Naive B cell (primary cell): ENCODE data around the gene CAV3. TPM values are rescaled to one million over a fixed set of nuclear protein-coding genes. Genes with fewer than 3 reads are reported as not detected.
A peak's percentile ranks its signal among the peaks of the same experiment; 100 is the strongest.

Source experiments
- ATAC-seq, 2 donors: fragments of 150-1000 bp; cut with Tn5 transposase; 2 replicates each; pipeline ENCODE4 v1.10.0; 2021; ENCODE audit warnings: low read depth in 2 of 2, mild to moderate bottlenecking in 2 of 2, moderate library complexity in 2 of 2
- DNase-seq: peaks from one replicate; pipeline ENCODE4 v3.0.0; 2022
- H3K27ac Mint-ChIP-seq, 6 donors: one replicate each; pipeline ENCODE4 v1.8.0; 2020 to 2022; ENCODE audit warnings: mild to moderate bottlenecking in 6 of 6, mixed read lengths in 6 of 6, moderate library complexity in 5 of 6, inconsistent platforms in 2 of 6
- H3K27me3 Mint-ChIP-seq, 3 donors: one replicate each; pipeline ENCODE4 v1.8.0; 2021 to 2022; ENCODE audit warnings: mixed read lengths in 3 of 3, mild to moderate bottlenecking in 1 of 3
- H3K36me3 Mint-ChIP-seq, 2 donors: one replicate each; pipeline ENCODE4 v1.8.0; 2020 to 2022; ENCODE audit warnings: mixed read lengths in 2 of 2, inconsistent platforms in 1 of 2, mild to moderate bottlenecking in 1 of 2
- H3K4me1 Mint-ChIP-seq, 3 donors: one replicate each; pipeline ENCODE4 v1.8.0; 2020 to 2022; ENCODE audit warnings: mixed read lengths in 3 of 3, inconsistent platforms in 1 of 3, mild to moderate bottlenecking in 1 of 3, moderate library complexity in 1 of 3
- H3K4me3 Mint-ChIP-seq, 8 donors: one replicate each; pipeline ENCODE4 v1.8.0; 2020 to 2022; ENCODE audit warnings: mild to moderate bottlenecking in 8 of 8, mixed read lengths in 8 of 8, moderate library complexity in 8 of 8, inconsistent platforms in 2 of 8
- H3K9me3 Mint-ChIP-seq, 7 donors: one replicate each; pipeline ENCODE4 v1.8.0; 2020 to 2022; ENCODE audit warnings: mixed read lengths in 7 of 7, mild to moderate bottlenecking in 5 of 7, inconsistent platforms in 2 of 7, moderate library complexity in 1 of 7
- polyA plus RNA-seq, 6 donors: library from polyadenylated mRNA; unstranded; fragments of 300-500 nt; fragmentation: Illumina TruSeq; gene quantifications; one replicate each; pipeline ENCODE4 v1.2.3, GENCODE V29; 2021; ENCODE audit warnings: low read depth in 6 of 6

CAV3 gene
- polyA plus RNA-seq, 6 donors from 2014 or later: 0.48 TPM; not detected in 5

DNA sequence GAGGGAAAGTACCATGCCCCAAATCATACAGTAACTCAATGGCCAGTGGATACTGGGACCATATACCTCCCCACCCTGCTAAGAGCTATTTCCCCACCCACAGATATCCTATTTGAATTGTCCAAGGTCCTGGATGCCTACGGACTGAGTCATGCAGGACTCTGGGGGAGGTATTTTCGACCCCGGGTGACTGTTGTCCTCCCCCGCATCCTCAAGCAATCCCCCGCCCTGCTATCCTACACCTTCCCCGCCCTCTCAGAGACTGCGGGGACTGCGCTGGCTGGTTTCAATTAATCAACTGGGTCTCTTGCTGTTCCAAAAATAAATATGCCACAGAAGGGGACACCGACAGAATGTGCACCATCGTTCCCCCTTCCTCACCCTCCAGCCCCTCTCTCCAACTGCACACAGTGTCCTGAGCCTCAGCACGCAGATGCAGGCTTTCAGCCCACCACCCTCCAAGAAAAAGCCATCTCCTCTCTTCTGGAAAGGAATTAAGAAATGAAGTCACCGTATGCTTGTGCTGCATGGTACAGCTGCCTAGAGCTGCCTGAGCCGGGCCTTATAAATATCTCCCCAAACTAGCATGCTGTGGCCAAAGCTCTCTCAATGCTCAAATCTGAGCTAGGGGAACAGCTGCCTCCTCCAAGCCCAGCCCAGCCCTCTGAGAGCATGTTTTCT is 8.1 kb downstream of the CAV3 start:
- Mint-ChIP-seq H3K4me3 (peak overlapping the region in 1 of 8 donors; percentile 32), H3K4me1 (no peaks in the 10 kb centered on the region), H3K27ac (no peak overlapping the region), H3K27me3 (peaks cover 0 to 24% (median 21%) of the 10 kb centered on the region in 3 donors), H3K9me3 (peaks cover 0 to 1% (median 0%) of the 10 kb centered on the region in 7 donors), H3K36me3 (no peaks in the 10 kb centered on the region)
- DNase-seq (no peak), ATAC-seq (no peak)

GRCh38 chr3:8743021-8743601 is 9.5 kb downstream of the CAV3 start:
- DNase-seq (no peak), ATAC-seq (no peak)
- H3K36me3 Mint-ChIP-seq: no peaks in the 10 kb centered on the region
- H3K9me3 Mint-ChIP-seq: peaks cover 0 to 1% (median 0%) of the 10 kb centered on the region in 7 donors
- no peak overlapping the region for H3K4me3 Mint-ChIP-seq
- H3K4me1 Mint-ChIP-seq: no peaks in the 10 kb centered on the region
- H3K27ac Mint-ChIP-seq: no peak overlapping the region
- H3K27me3 Mint-ChIP-seq: peaks cover 0 to 16% (median 16%) of the 10 kb centered on the region in 3 donors

DNA sequence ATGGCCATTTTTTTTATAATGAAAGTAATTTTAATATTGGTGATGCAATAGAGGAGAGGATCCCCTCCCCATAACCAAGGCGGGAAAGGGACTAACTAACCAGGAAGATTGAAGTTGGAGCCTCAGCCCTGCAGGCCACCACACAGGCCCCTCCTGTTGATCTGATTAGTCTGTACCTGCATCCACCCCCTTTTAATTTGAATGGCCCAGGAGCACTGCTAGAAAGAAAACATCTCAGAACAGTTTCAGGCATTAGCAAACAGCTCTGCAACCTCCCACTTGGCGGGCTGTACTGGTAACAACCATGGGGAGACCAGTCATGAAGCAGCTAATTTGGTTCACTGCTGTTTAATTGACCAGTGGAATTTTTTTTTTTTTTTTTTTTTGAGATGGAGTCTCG is 10.3 kb downstream of the CAV3 start:
- no peak overlapping the region for H3K4me3 Mint-ChIP-seq
- no peaks in the 10 kb centered on the region for H3K36me3 Mint-ChIP-seq
- H3K4me1 Mint-ChIP-seq: no peaks in the 10 kb centered on the region
- DNase-seq: no peak
- H3K27me3 Mint-ChIP-seq: peaks cover 0 to 16% (median 12%) of the 10 kb centered on the region in 3 donors
- H3K9me3 Mint-ChIP-seq: peaks cover 0 to 1% (median 0%) of the 10 kb centered on the region in 7 donors
- no peak overlapping the region for H3K27ac Mint-ChIP-seq
- no peak for ATAC-seq

DNA sequence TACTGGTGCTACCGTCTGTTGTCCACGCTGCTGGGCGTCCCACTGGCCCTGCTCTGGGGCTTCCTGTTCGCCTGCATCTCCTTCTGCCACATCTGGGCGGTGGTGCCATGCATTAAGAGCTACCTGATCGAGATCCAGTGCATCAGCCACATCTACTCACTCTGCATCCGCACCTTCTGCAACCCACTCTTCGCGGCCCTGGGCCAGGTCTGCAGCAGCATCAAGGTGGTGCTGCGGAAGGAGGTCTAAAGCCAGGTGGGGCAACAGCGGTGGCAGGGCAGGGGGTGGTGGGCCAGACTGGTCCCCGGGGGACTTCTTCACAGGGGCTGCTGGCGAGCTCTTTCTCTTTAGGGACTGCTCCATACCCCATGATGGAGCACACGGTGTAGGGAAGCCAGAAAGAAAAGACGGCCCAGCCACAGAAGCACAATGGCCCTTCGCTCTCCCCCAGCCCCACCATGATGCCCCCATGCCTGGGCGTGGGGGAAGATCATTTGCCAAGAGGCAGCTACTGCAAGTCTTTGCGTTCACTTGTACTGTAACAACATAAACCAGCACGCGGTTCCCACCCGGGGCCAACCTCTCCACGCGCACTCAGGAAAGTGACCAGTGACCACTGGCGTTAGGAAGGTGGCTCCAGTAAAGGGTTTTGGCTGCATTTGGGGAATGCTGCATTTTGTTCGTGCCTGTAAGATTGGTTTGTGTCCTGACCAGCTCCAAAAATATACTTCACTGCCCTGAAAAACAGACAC is 12.2 kb downstream of the CAV3 start:
- Mint-ChIP-seq H3K4me1 (no peaks in the 10 kb centered on the region), H3K27me3 (peaks cover 0 to 16% (median 12%) of the 10 kb centered on the region in 3 donors), H3K9me3 (peaks cover 0 to 1% (median 0%) of the 10 kb centered on the region in 7 donors), H3K4me3 (no peak overlapping the region), H3K36me3 (no peaks in the 10 kb centered on the region), H3K27ac (no peak overlapping the region)
- DNase-seq: no peak
- no peak for ATAC-seq

DNA sequence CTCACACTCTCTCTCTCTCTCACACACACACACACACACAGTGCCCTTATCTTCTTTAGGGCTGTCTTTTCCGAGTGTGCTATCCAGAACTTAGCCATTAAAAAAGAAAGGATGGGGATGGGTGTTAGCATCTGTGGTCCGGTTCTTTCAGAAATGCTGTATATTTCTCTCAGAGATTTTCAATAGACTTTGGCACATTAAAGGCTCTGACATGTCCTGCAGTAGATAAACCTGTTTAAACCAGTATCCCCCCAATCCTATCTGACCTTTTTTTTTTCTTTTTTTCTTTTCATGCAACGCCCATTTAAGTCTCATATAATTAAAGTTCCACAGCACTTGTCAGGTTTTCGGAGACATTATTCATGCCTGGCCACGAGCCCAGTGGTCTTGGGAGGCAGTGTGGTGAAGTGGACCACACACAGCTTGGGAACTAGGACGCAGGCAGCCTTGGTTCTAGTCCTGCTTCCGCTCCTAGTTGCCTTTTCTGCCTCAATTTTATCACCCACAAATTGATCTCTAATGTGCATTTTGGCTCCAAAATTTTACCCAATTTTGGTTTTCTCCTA is 13.3 kb downstream of the CAV3 start:
- Mint-ChIP-seq H3K27ac (no peak overlapping the region), H3K4me3 (no peak overlapping the region), H3K36me3 (no peaks in the 10 kb centered on the region), H3K27me3 (peaks cover 0 to 11% (median 5%) of the 10 kb centered on the region in 3 donors), H3K9me3 (peaks cover 0 to 1% (median 0%) of the 10 kb centered on the region in 7 donors), H3K4me1 (no peaks in the 10 kb centered on the region)
- DNase-seq (no peak), ATAC-seq (no peak)

- DNase-seq (no peak), ATAC-seq (no peak)
- Mint-ChIP-seq H3K27ac (no peak overlapping the region), H3K4me1 (no peaks in the 10 kb centered on the region), H3K4me3 (no peak overlapping the region), H3K9me3 (peaks cover 0 to 1% (median 0%) of the 10 kb centered on the region in 7 donors), H3K36me3 (no peaks in the 10 kb centered on the region), H3K27me3 (peaks cover 0 to under 1% (median 0%) of the 10 kb centered on the region in 3 donors)
These were observed 15.7 kb downstream of the CAV3 start for GRCh38 chr3:8749316-8749715.

- ATAC-seq (no peak), DNase-seq (no peak)
- Mint-ChIP-seq H3K4me3 (no peak overlapping the region), H3K36me3 (no peaks in the 10 kb centered on the region), H3K9me3 (no peaks in the 10 kb centered on the region), H3K27me3 (peaks cover 0 to 4% (median 0%) of the 10 kb centered on the region in 3 donors), H3K27ac (no peak overlapping the region), H3K4me1 (no peaks in the 10 kb centered on the region)
These were observed 19.2 kb downstream of the CAV3 start for GRCh38 chr3:8752832-8753231.

GRCh38 chr3:8755097-8755496 is 21.5 kb downstream of the CAV3 start:
- DNase-seq (no peak), ATAC-seq (no peak)
- Mint-ChIP-seq H3K27me3 (peaks cover 0 to 4% (median 0%) of the 10 kb centered on the region in 3 donors), H3K4me1 (no peaks in the 10 kb centered on the region), H3K36me3 (no peaks in the 10 kb centered on the region), H3K4me3 (no peak overlapping the region), H3K9me3 (no peaks in the 10 kb centered on the region), H3K27ac (no peak overlapping the region)

DNA sequence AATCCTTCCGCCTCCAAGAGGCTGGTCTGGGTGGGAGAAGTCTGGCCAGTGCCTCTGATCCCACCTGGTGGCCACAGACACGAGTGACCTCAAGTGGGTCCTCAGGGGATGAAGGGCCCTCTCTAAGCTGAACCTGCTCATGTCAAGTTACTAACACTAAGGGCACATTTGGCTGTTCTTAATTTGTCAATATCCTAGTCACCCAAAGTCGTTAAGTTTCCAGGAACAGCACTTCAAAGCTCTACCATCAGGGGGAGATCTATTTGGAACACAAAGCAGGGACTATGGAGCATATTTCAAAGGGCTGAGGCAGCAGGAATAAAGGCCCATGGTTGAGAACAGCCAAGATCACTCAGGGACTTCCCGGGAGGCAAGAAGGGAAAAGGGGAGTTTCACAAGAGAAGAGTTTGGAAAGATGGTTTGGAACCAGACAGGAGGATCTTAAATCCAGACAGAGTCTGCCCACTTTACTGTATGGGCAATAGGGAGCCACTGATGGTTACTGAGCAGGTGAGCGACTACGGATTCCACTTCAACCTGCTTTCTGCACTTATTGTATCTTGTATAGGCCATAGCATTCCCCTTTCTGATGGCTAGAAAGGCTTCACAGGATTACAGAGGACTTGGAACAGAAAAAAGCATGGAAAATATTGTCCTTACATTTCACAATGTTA is 22.1 kb downstream of the CAV3 start:
- DNase-seq (no peak), ATAC-seq (no peak)
- H3K4me1 Mint-ChIP-seq: no peaks in the 10 kb centered on the region
- H3K9me3 Mint-ChIP-seq: no peaks in the 10 kb centered on the region
- no peak overlapping the region for H3K4me3 Mint-ChIP-seq
- H3K36me3 Mint-ChIP-seq: no peaks in the 10 kb centered on the region
- no peak overlapping the region for H3K27ac Mint-ChIP-seq
- peaks cover 0 to 4% (median 0%) of the 10 kb centered on the region in 3 donors for H3K27me3 Mint-ChIP-seq

DNA sequence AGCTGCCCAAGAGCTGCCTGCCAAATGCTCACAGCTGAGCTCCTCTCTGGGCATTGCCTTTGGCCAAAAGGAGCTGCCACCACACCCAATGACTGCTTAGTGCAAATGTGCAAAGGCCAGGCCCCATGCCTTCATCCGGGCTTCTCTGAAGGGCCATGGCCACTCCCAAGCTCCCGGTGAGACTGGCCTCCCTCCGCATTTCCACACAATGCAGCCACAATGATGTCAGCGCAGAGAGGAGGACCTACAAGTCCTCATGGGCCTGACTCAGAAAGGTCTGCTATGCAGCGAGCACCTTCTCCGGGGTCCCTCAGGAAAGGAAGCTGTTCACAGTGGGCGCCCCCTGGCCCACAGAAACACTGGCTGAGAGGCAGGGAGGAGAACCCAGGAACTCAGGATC is 23.1 kb downstream of the CAV3 start:
- no peak for ATAC-seq
- Mint-ChIP-seq H3K36me3 (no peaks in the 10 kb centered on the region), H3K27me3 (peaks cover 0 to 4% (median 0%) of the 10 kb centered on the region in 3 donors)

DNA sequence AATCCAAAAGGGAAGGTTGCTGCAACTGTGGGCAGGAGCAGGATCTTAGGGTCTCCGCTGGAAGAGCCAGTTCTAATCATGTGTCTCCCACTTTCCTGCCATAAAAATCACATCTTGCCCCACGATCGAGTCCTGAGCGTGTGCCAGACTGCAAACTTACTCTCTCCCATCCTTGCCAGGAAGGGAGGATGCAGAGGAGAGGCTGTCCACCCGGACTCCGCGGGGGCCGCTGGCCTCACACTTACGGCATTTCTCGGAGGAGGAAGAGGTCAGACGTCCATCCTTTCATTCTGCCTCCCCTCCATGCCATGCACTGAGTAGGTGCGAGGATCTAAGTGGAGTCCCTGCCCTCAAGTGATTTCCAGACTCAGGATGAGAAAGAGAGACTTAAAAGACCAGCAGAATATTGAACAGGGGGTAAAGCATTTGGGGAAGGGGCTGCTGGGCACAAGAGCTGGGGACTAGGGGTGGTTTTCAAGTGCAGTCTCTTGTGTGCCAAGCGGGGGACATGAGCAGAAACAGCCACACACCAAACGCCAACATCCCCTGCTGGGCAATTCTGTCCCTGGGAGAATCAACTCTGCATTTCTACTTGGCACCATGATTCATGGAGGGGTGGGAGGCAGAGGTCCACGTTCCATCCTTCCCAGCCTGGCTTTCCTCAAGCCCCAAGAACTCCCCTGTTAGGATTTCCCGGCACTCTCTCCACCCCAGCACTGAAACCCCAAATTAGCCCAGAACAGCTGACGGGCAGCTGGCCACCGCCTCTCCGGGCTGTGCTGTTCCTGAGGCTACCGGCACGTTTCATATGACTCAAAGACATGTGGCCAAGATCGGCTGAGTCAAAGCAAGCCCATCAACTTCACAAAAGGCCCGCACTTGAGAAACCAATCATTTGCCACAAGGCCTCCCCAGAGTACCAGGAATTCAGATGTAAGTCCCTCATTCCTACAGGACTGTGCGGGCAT is 24.2 kb downstream of the CAV3 start:
- H3K27ac Mint-ChIP-seq: no peak overlapping the region

More for the DNA sequence above, 23.1 kb downstream of the CAV3 start:
- no peak for DNase-seq
- H3K9me3 Mint-ChIP-seq: no peaks in the 10 kb centered on the region
- no peaks in the 10 kb centered on the region for H3K4me1 Mint-ChIP-seq
- no peak overlapping the region for H3K27ac Mint-ChIP-seq
- H3K4me3 Mint-ChIP-seq: no peak overlapping the region

DNA sequence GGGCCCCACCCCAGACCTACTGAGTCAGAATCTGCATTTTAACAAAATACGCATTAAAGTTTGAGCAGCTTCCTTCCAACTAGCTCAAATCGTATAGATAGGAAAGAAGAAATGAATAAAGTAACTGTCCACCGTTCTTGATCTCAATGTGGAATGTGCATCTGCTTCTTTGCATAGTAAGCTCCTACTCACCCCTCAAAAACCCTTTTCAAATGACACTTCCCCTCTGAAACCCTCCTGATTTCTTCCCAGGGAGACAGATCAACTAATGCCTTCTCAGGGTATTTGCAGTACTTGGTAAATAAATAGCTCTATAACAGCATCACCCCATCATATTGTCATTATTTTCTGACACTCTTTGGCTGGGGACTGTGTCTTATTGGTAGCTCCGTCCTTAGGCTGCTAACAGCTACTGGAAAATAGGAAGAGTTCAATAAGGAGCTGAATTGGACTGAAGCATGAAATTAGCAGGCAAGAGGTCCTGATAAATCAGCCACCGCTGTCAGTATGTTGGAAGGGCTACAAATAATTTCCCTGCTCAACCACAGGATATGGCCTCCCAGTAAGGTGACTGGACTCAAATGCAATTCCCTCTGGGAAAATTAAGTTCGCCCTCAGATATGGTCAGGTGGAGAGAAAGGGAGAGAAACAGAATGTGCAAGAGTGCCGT is 25.6 kb downstream of the CAV3 start:
- no peak overlapping the region for H3K27ac Mint-ChIP-seq
- H3K9me3 Mint-ChIP-seq: no peaks in the 10 kb centered on the region
- DNase-seq (no peak), ATAC-seq (no peak)
- H3K36me3 Mint-ChIP-seq: no peaks in the 10 kb centered on the region
- H3K4me1 Mint-ChIP-seq: no peaks in the 10 kb centered on the region
- H3K27me3 Mint-ChIP-seq: peaks cover 0 to 4% (median 3%) of the 10 kb centered on the region in 3 donors
- H3K4me3 Mint-ChIP-seq: no peak overlapping the region

More for the DNA sequence above, 24.2 kb downstream of the CAV3 start:
- H3K4me3 Mint-ChIP-seq: no peak overlapping the region
- no peaks in the 10 kb centered on the region for H3K9me3 Mint-ChIP-seq
- no peaks in the 10 kb centered on the region for H3K36me3 Mint-ChIP-seq
- H3K4me1 Mint-ChIP-seq: no peaks in the 10 kb centered on the region
- ATAC-seq (no peak), DNase-seq (no peak)
- peaks cover 0 to 4% (median 0%) of the 10 kb centered on the region in 3 donors for H3K27me3 Mint-ChIP-seq
